Thymus (tissue), 11 donors: Measurements from ENCODE around the gene CEBPA. TPM values are rescaled to one million over a fixed set of nuclear protein-coding genes. Genes with fewer than 3 reads are reported as not detected.

ENCODE experiments used
- DNase-seq, 9 donors: peaks; one replicate each; pipeline ENCODE4 v3.0.0-alpha.2; 2013; ENCODE audit warnings: low spot score in 9 of 9, low read depth in 6 of 9, missing footprints in 1 of 9
- H3K27ac ChIP-seq, 2 donors: one replicate each; pipeline ENCODE4 v1.5.1; 2013; ENCODE audit warnings: control low read depth in 1 of 2, low read depth in 1 of 2, low read length in 1 of 2, mild to moderate bottlenecking in 1 of 2, moderate library complexity in 1 of 2
- H3K27me3 ChIP-seq, 2 donors: one replicate each; pipeline ENCODE4 v1.5.1; 2013; ENCODE audit warnings: low read length in 1 of 2; ENCODE audit not compliant: control insufficient read depth in 2 of 2, insufficient read depth in 1 of 2
- H3K36me3 ChIP-seq, 2 donors: one replicate each; pipeline ENCODE4 v1.5.1; 2013; ENCODE audit warnings: low read length in 1 of 2, mild to moderate bottlenecking in 1 of 2, moderate library complexity in 1 of 2; ENCODE audit not compliant: control insufficient read depth in 2 of 2, insufficient read depth in 2 of 2
- H3K4me1 ChIP-seq, 2 donors: one replicate each; pipeline ENCODE4 v1.5.1; 2013; ENCODE audit warnings: low read length in 2 of 2; ENCODE audit not compliant: control insufficient read depth in 2 of 2, insufficient read depth in 2 of 2
- H3K4me3 ChIP-seq, 2 donors: one replicate each; pipeline ENCODE4 v1.5.1; 2013; ENCODE audit warnings: low read length in 2 of 2, control low read depth in 1 of 2, mild to moderate bottlenecking in 1 of 2
- H3K9me3 ChIP-seq, 2 donors: one replicate each; pipeline ENCODE4 v1.5.1; 2013; ENCODE audit warnings: low read length in 1 of 2, mild to moderate bottlenecking in 1 of 2; ENCODE audit not compliant: control insufficient read depth in 2 of 2, insufficient read depth in 1 of 2
- WGBS: extraction: QIAGEN DNeasy Blood & Tissue Kit; methylation state at CpG from one replicate; pipeline ENCODE4 v1.1.7; 2013; 5-methylcytosine and 5-hydroxymethylcytosine counted together
- polyA plus RNA-seq: library from polyadenylated mRNA; stranded (reverse); fragments of 200-250 nt; gene quantifications from one replicate; pipeline ENCODE4 v1.2.3, GENCODE V29; 2013
- total RNA-seq: library from RNA; stranded (reverse); fragments of 120-200 nt; gene quantifications from one replicate; pipeline ENCODE4 v1.2.4, GENCODE V29; 2013
- donor health status: healthy.

Gene CEBPA
- total and polyA plus RNA-seq, 2 donors: 7.0 to 10.1 TPM

DNA sequence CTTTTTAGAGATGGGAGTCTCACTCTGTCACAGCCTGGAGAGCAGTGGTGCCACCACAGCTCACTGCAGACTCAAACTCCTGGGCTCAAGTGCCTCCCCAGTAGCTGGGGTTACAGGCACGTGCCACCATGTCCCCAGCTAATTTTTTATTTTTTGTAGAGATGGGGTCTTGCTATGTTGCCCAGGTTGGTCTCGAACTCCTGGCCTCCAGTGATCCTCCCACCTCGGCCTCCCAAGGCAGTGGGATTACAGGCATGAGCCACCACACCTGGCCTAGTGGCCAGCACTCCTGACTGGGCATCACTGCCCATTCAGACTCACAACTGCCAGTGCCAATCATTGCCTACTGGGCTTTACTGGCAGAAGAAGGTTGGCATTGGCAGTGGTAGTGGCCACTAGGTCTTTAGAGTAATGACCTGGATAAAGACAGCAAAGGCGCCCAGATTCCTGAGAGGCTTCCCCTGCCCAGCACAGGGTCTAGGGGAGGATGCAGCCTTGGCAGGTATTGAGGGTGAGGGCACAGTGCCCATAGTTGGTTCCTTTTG is 49.8 kb downstream of the CEBPA start:
- H3K36me3 ChIP-seq: no peaks in the 10 kb centered on the region
- WGBS: 95% methylated on average over 4 of the region's 4 CpGs
- H3K27ac ChIP-seq: no peak overlapping the region
- no peaks in the 10 kb centered on the region for H3K9me3 ChIP-seq
- no peak overlapping the region for H3K4me3 ChIP-seq
- DNase-seq: no peak
- H3K4me1 ChIP-seq: no peaks in the 10 kb centered on the region
- no peaks in the 10 kb centered on the region for H3K27me3 ChIP-seq

GRCh38 chr19:33251526-33252090 is 50.7 kb downstream of the CEBPA start:
- 93% methylated on average over 17 of the region's 17 CpGs for WGBS
- no peaks in the 10 kb centered on the region for H3K27me3 ChIP-seq
- no peak overlapping the region for H3K27ac ChIP-seq
- DNase-seq: no peak
- H3K36me3 ChIP-seq: no peaks in the 10 kb centered on the region
- no peaks in the 10 kb centered on the region for H3K9me3 ChIP-seq
- H3K4me1 ChIP-seq: no peaks in the 10 kb centered on the region
- H3K4me3 ChIP-seq: no peak overlapping the region

DNA sequence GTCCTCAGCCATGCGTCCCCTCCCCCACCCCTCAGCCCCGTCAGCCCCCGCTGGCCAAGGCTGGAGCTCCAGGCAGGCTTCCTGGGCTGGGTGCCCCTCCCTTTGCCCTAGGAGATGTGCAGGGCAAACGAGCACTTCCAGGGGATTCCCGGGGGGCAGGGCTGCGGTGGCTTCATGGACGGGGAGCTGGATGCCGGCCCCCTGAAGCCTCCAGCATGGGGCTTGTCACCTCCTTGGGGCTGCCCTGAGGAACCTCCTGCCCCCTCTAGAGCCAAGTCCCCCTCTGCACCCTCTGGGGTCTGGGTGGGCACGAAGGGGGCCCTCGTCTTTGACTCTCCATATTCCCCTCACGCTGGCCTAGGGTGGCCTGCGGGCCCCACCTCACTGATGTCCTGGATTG is 51.3 kb downstream of the CEBPA start:
- Histone ChIP-seq H3K27me3 (no peaks in the 10 kb centered on the region), H3K4me3 (no peak overlapping the region), H3K36me3 (no peaks in the 10 kb centered on the region), H3K9me3 (peaks cover 0 to 2% of the 10 kb centered on the region in 2 donors), H3K27ac (no peak overlapping the region), H3K4me1 (no peaks in the 10 kb centered on the region)
- DNase-seq: no peak
- 89% methylated on average over 12 of the region's 12 CpGs for WGBS

DNA sequence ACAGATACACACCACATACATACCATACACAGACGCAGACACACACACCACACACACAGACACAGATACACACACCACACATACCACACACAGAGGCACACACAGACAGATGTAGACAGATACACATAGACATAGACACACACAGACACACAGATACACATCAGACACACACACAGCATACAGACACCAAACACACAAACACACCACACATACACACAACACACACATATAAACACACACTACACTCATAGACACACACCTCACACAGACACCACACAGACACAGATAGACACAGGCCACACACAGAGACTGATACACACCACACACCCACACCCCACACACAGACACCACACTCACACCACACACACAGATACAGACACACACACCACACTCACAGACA is 51.8 kb downstream of the CEBPA start:
- no peak overlapping the region for H3K27ac ChIP-seq
- H3K4me3 ChIP-seq: no peak overlapping the region
- H3K27me3 ChIP-seq: no peaks in the 10 kb centered on the region
- H3K9me3 ChIP-seq: peaks cover 0 to 7% of the 10 kb centered on the region in 2 donors
- H3K4me1 ChIP-seq: no peaks in the 10 kb centered on the region
- DNase-seq: no peak
- WGBS: 98% methylated on average over 1 of the region's 1 CpG
- H3K36me3 ChIP-seq: no peaks in the 10 kb centered on the region

Other genes starting within 250 kb of the CEBPA start
- 5.1 TPM for gene RHPN2, start 237.6 kb downstream of the CEBPA start, total RNA-seq
- 4.8 TPM for gene RHPN2, start 237.6 kb downstream of the CEBPA start, polyA plus RNA-seq
- gene GPATCH1, start 221.4 kb downstream of the CEBPA start, total RNA-seq: 8.2 TPM
- gene GPATCH1, start 221.4 kb downstream of the CEBPA start, polyA plus RNA-seq: 8.7 TPM
- gene WDR88, start 170.4 kb downstream of the CEBPA start, total RNA-seq: not detected
- gene WDR88, start 170.4 kb downstream of the CEBPA start, polyA plus RNA-seq: 0.05 TPM
- gene LRP3, start 108.2 kb downstream of the CEBPA start, total RNA-seq: 2.6 TPM
- 4.0 TPM for gene LRP3, start 108.2 kb downstream of the CEBPA start, polyA plus RNA-seq
- 0.33 TPM for gene SLC7A10, start 76.7 kb downstream of the CEBPA start, total RNA-seq
- 0.11 TPM for gene SLC7A10, start 76.7 kb downstream of the CEBPA start, polyA plus RNA-seq
- gene CEBPG, start 71.2 kb upstream of the CEBPA start, total RNA-seq: 16.8 TPM
- gene CEBPG, start 71.2 kb upstream of the CEBPA start, polyA plus RNA-seq: 21.0 TPM
- gene PEPD, start 219.3 kb upstream of the CEBPA start, total RNA-seq: 24.7 TPM
- 42.4 TPM for gene PEPD, start 219.3 kb upstream of the CEBPA start, polyA plus RNA-seq